ENCODE results near the gene ICAM5.

The ICAM5 gene

DNA sequence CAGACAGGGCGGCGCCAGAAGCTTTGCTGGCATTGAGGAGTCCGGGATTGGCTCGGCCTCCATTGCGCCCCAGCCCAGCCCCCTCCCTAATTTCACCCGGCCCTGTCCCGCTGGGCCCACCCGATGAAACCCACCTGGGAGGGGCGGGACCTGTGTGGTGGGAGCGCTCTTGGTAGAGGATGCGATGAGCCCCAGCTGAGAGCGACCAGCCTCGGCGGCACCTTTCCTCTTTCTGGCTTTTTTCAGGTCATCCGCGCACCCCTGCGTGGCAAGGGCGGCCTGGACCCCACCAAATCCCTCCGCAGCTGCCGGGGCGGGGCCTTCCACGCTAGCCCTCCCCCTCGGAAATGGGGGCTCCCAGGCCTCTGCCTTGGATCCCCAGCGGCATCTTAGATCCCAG, 19.7 kb downstream of the ICAM5 start, which contains the start of gene ZGLP1:
ZGLP1 (minus strand) TSS at position 393 of the 400 bp plus-strand sequence.
- CTCF ChIA-PET = no interaction called here
- POLR2A ChIA-PET (ENCODE audit: low non-redundant PET) = no interaction called here
- TF ChIP-seq, protein P1, sequence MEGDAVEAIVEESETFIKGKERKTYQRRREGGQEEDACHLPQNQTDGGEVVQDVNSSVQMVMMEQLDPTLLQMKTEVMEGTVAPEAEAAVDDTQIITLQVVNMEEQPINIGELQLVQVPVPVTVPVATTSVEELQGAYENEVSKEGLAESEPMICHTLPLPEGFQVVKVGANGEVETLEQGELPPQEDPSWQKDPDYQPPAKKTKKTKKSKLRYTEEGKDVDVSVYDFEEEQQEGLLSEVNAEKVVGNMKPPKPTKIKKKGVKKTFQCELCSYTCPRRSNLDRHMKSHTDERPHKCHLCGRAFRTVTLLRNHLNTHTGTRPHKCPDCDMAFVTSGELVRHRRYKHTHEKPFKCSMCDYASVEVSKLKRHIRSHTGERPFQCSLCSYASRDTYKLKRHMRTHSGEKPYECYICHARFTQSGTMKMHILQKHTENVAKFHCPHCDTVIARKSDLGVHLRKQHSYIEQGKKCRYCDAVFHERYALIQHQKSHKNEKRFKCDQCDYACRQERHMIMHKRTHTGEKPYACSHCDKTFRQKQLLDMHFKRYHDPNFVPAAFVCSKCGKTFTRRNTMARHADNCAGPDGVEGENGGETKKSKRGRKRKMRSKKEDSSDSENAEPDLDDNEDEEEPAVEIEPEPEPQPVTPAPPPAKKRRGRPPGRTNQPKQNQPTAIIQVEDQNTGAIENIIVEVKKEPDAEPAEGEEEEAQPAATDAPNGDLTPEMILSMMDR (conservative IDR thresholded peaks at IDR 0.05; ENCODE audit: low read depth) = no peak
- DNase-seq (ENCODE audit: low spot score) = no peak
- peak within 1 kb of the TSS; percentile 19 for H3K27ac ChIP-seq

DNA sequence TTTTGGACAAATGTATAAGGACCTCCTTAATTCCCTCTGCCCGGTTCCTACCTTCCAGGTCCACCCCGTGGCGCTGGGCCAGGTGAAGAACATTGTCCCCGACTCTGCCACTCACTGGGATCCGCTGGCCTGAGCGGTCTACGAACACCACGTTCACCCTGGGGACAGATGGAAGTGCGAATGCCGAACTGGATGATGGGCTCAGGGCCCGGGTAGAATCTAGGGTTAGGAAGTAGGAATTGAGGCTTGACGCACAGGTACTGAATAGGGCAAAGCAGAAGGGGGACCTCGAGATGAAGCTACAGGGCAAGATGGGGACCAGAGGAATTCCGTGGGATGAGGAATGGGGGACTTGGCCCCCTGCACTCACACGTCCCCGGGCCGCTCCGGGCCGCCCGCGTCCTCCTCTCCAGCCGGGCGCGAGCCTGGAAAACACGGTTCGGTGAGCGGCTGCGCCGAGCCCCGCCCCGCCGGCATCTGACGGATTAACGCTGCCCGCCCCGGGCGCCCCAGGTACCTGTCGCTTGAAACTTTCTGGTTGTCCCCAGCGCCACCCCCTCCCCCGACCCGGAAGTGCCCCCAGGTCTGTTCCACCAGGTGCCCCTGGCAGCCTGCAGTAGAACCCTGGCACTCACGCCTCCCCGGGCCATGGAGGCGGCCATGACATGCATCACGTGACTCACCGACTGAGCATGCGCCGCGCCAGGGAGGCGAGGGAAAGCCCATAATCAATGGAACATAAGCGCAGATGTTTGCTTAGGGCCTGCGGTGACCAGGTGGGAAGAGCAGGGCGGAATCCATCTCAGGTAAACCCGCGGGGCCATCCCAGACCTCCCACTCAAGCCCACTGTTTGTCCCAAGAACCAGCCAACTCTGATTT, 25.8 kb downstream of the ICAM5 start, which contains the start of gene FDX2:
FDX2 (minus strand) TSS at position 681 of the 880 bp plus-strand sequence; CDS start at position 662, 19 bp downstream.
- peak; percentile 88 for DNase-seq (ENCODE audit: low spot score)
- TF ChIP-seq, protein P1 (conservative IDR thresholded peaks at IDR 0.05; ENCODE audit: low read depth) = no peak
- CTCF ChIA-PET = interaction anchor here (0.6 to 1.0 kb wide), 2 partner anchors 57 to 218 kb away, joined by 3 read pairs; no protein-coding TSS in a partner anchor
- H3K27ac ChIP-seq = peak within 1 kb of the TSS; percentile 76
- POLR2A ChIA-PET (ENCODE audit: low non-redundant PET) = interaction anchor here (0.6 to 0.7 kb wide), 2 partner anchors 18 to 30 kb away, joined by 4 to 5 read pairs; no protein-coding TSS in a partner anchor

DNA sequence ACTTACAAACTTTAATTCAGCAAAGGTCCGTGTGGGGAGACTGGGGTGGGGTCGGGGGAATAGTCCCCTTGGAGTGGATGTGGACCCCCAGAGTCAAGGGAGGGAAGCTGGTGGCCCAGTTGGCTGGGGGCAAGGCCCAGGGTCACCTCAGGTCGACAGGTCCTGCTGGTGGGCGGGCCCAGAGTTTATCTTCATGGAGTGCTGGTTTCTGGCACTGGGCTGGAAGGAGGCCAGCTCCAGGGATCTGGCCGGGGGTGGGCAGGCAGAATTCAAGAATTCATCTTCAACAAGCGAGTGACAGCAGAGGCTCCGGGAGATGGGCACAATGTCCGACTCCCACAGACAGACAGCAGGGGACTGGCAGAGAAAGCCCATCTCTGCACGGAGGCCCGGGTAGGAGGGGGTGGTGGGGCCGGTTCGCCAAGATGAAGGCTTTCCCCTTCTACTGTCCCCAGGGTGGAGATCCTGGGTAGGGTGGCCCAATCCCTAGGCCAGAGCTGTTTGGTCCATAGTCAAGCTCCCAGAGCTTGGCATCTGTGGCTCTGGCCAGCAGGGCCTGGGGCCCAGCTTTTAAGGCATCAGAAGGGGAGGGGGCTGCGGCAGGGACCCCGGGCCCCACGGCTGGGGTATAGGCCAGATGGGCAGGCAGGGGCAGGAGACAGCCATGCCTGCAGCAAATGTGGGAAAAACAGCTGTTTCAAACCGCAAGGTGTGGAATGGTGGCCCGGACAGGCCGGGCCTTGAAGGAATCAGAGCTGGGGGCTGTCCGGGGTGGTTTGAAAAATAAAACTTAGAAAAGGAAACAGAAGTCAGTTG, 26.7 kb downstream of the ICAM5 start:
- ChIA-PET CTCF (interaction anchor here (0.5 kb wide), 1 partner anchor 84 kb away, joined by 3 read pairs; no protein-coding TSS in a partner anchor), POLR2A (ENCODE audit: low non-redundant PET) (interaction anchor here (0.6 to 0.7 kb wide), 2 partner anchors 10 to 155 kb away, joined by 3 to 9 read pairs; no protein-coding TSS in a partner anchor)
- TF ChIP-seq, protein P1 (conservative IDR thresholded peaks at IDR 0.05; ENCODE audit: low read depth) = no peak
- DNase-seq (ENCODE audit: low spot score) = no peak
- peak overlapping the region; percentile 76 for H3K27ac ChIP-seq

DNA sequence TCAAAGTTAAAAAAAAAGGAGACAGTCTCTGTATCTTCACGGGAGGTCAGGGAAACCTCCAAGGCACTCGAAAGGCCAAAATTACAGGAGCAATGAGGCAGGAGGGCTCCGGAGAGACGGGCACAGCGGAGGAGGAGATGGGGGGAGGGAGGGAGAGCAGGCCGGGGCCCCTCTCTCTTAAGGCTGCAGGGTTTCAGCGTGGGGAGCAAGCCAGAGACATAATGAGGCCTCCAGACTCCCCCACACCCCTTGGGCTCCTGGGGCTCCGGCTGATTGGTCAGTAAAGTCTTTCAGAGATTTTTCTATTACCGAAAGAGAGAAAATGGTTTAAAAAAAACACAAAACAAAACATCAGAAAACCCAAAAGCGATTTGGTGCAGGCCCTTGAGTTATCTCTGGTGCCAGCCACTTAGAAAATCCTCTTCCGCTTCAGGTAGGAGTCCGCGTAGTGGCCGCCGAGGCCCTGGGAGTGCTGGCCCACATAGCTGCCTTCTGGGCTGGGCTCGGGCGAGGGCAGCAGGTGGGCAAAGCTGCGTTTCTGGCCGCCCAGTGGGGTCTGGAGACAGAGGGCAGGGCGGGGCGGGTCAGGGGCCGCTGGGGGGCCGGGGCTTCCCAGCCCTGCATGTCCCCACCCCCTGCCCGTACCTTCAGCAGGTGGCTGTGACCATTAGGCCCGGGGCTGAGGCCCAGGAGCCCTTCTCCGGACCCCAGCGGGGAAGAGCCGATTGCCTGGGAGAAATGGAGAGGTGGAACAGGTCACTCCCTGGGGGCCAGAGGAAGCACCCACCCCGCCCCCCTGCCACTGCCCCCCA, 27.5 kb downstream of the ICAM5 start:
- TF ChIP-seq, protein P1 (conservative IDR thresholded peaks at IDR 0.05; ENCODE audit: low read depth) = no peak
- CTCF ChIA-PET = interaction anchor here (0.5 kb wide), 1 partner anchor 83 kb away, joined by 3 read pairs; no protein-coding TSS in a partner anchor
- DNase-seq (ENCODE audit: low spot score) = no peak
- POLR2A ChIA-PET (ENCODE audit: low non-redundant PET) = interaction anchor here (0.6 kb wide), 1 partner anchor 48 kb away, joined by 3 read pairs; no protein-coding TSS in a partner anchor
- peak overlapping the region; percentile 76 for H3K27ac ChIP-seq

- TF ChIP-seq, protein P1 (conservative IDR thresholded peaks at IDR 0.05; ENCODE audit: low read depth) = no peak
- POLR2A ChIA-PET (ENCODE audit: low non-redundant PET) = interaction anchor here (0.6 kb wide), 1 partner anchor 48 kb away, joined by 3 read pairs; no protein-coding TSS in a partner anchor
- CTCF ChIA-PET = interaction anchor here (1.0 to 1.2 kb wide), 2 partner anchors 13 to 48 kb away, joined by 3 read pairs; no protein-coding TSS in a partner anchor
- DNase-seq (ENCODE audit: low spot score) = no peak
- peak overlapping the region; percentile 76 for H3K27ac ChIP-seq
These were observed 28.2 kb downstream of the ICAM5 start for GRCh38 chr19:10317857-10318462.

All from RWPE1 (cell line).